Measurements from ENCODE around the gene E2F4. TPM values are rescaled to one million over a fixed set of nuclear protein-coding genes. Genes with fewer than 3 reads are reported as not detected.
A peak's percentile ranks its signal among the peaks of the same experiment; 100 is the strongest.

The E2F4 gene
- total and polyA plus RNA-seq, 9 of the 15 experiments (the other 6 are each of a cell fraction or from before 2014, with no cell fraction given): 9.7 to 139 (median 106) TPM

DNA sequence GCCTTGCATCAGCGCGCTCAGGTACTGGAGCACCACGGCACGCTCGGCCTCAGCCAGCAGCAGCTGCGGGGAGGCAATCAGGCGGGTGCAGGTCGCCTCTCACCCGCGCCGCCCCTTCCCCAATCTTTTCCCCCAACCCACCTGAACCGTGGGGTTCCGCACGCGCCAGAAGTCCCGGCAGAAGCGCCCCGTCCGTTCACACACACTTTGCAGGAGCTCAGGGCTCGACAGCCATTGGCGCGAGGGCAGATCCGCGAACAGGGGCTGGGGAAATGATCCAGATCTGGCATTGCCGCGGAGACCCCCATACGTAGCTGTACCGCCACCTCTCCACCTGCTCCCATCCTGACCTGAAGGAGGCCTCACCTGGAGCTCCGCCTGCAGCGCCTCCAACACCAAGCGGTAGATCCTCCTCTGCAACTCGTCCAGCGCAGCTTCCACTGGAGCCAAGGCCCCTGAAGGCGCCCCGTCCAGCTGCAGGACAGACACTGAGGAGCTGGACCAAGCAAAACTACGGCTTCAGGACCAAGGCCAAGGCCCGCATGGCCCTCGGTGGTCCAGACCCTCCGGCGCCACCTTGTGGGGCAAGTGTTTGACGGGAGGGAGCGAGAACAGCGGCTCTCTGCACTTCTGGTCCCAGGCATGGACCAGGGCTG is 6.8 kb upstream of the E2F4 start (continued):
- peak; percentile 100 for TF ChIP-seq REST (IDR thresholded peaks at IDR 0.05; ENCODE audit: borderline replicate concordance)
- peak; percentile 99 for TF ChIP-seq REST (CRISPR knock-in tag; IDR thresholded peaks at IDR 0.05; ENCODE audit: low read depth)
- TF ChIP-seq, protein P1, sequence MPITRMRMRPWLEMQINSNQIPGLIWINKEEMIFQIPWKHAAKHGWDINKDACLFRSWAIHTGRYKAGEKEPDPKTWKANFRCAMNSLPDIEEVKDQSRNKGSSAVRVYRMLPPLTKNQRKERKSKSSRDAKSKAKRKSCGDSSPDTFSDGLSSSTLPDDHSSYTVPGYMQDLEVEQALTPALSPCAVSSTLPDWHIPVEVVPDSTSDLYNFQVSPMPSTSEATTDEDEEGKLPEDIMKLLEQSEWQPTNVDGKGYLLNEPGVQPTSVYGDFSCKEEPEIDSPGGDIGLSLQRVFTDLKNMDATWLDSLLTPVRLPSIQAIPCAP (CRISPR knock-in tag; IDR thresholded peaks at IDR 0.05; ENCODE audit: borderline replicate concordance): 0 out of 2 replicates have a peak, but pooled peaks have one; percentile 72
- peak; percentile 74 to 95 for TF ChIP-seq RAD21 (CRISPR knock-in tag; conservative IDR thresholded peaks at IDR 0.05 in 1 of 2, IDR thresholded peaks at IDR 0.05 in 1 of 2)
- no peak for TF ChIP-seq ZNF76 (CRISPR knock-in tag; IDR thresholded peaks at IDR 0.05; ENCODE audit: borderline replicate concordance)
- TF ChIP-seq CUX1 (CRISPR knock-in tag; IDR thresholded peaks at IDR 0.05): no peak
- TF ChIP-seq ZBTB11 (CRISPR knock-in tag; IDR thresholded peaks at IDR 0.05): peak in 1 of 3 experiments; percentile 24; a peak in 1 of 6 replicates
